Stimulated activated CD4-positive, alpha-beta T cell treated with anti-CD3 and anti-CD28 coated beads, Interleukin-4, amount 100 ng/mL, for 24 hours (primary cell): ENCODE measurements around the gene PGPEP1.

Experiments used
- DNase-seq: peaks from one replicate; pipeline ENCODE4 v3.0.0-alpha.2; 2020

PGPEP1 gene, protein sequence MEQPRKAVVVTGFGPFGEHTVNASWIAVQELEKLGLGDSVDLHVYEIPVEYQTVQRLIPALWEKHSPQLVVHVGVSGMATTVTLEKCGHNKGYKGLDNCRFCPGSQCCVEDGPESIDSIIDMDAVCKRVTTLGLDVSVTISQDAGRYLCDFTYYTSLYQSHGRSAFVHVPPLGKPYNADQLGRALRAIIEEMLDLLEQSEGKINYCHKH

DNA sequence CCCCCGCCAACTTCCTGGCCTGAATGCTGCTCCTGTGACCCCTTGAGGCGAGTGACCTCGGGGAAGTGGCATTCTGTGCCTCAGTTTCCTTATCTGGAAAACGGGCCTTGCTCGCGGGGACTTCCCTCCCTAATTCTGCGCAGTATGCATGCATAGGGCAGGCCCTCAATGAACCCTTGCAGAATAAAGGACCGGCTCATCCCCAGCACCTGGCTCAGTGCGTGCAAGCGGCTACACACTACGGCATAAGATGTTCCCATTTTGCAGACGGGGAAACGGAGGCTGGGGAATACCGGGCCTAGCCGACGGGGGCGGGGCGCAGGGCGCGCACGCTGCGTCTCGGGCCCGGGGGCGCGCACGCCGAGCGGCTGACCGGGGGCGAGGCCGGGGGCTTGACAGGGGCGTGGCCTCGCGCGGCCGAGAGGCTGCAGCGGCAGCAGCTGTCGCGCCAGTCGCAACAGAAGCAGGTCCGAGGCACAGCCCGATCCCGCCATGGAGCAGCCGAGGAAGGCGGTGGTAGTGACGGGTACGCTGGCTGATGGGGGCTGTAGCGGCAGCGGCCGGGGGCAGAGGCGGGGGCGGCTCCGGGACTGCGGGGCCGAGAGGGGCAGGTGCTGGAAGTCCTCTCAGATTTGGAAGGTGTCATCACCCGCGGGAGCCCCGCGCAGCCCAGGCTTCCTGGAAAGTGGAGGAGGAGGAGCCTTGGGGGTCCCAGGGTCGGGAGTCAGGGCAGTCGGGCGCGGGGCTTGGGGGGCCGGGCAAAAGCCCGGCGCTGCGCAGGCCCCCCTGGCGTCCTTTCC lies at the start of gene PGPEP1:
Gene PGPEP1, plus strand, starts transcription at position 409 of the 800 bp plus-strand sequence. Its CDS starts 84 bp downstream, at position 493.
- DNase-seq = peak; percentile 66

DNA sequence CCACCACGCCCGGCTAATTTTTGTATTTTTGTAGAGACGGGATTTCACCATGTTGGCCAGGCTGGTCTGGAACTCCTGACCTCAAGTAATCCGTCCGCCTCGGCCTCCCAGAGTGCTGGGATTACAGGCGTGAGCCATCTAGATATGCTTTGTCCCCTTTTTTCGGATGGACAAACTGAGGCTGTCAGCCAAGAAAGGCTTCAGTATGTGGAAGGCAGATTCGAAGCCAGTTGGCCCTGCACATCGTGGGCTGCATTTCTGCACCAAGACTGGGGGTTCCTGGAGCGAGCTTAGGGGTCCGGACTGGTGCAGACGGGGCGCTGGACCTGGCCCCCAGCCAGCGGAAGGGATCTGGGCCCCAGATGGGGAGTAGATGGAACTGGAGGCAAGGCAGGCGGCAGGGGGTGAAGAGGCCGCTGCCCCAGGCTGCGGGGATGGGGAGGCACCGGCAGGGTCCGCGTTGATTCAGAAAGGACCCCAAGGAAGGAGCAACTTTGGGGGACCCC lies 49.3 kb upstream of the PGPEP1 start:
- no peak for DNase-seq

DNA sequence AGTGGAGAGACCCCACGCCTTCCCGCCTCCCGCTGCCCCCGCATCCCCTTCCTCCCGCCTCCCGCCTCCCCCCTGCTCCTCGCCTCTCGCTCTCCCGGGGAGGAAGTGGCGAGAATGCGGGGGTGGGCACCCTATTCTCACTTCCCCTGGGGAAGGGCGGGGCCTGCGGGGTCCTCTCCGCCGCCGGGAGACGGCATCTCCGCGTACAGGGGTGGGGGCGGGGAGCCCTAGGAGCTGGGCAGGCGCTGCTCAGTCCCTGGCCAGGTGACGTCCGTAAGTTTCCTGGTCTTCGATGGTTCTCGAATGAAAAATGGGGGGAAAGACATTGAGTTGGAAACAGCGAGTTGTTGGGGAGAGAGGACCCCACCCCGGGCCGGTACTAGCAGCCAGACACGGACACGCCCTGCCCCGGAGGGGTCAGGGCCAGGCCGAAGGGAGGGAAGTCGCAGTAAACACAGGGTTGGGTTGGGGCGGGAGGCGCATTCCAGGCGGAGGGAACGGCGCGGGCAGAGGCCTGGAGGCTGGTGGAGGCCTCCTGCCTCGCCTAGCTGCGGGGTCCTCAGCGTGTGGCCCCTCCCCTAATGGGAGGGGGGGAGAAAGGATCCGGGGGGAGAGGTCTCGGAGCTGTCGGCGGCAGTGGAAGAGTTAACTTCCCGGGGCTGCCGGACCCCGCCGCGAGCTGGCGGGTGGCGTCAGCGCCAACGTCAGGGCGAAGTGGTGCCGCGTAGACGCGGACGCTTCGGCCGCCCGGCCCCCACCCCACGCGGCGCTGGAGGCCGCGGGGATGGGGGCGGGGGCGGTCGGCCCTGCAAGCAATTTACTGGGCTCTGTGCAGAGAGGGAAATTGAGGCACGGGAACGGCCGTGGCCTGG lies 48.6 kb upstream of the PGPEP1 start:
- peak; percentile 81 for DNase-seq

DNA sequence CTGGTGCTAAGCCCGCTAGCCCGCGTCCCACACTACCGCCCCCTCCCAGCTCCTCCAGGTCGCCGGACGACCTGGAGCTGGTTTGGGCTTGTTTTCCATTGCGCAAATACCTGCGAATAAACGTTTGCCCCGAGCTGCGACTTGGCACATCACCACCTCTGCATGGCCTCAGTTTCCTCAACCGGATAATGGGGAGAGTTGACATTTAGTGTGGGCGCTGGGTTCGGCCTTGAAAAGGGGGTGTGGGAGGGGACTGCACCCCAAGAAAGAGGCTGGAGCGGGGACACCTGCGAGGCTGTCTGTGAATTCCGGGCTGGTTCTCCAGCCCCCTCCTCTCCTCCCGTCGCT lies 48.0 kb upstream of the PGPEP1 start:
- no peak for DNase-seq

DNA sequence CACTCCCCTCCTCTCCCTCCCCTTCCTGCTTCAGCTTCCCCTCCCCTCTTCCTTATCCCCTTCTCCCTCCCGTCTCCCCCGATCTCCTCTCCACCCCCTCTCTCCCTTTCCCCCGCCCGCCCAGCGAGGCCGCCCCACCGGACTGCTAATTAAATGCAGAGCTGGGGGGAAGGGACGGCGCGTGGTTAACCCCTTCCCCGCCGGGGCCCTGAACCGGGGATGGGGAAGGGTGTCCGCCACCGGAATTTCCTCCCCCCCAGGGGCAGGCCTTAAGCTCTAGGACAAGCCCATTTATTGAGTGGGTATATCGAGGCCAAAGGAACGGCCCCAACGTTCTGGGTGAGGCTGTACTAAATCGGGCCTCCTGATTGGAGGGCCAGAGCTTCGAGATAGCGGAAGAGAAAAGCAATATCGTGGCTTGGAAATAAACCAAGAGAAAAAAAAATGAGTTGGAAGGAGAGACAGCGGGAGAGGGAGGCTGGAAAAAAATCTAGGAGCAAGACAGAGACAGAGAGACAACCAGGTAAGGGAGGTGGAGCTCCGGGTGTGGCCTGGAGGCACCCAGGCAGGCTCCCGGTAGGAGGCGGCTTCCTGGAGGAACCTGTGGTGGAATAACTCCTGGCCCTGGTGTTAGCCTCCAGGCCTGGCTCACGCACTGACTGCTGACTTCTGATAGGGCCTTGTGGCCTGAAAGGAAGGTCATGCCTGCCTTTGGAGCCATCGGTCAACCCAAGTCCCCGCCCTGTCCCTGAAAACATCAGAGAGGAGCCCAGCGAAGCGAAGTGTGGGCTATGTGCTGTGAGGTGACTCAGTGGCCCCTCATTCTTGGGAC lies 47.4 kb upstream of the PGPEP1 start:
- peak; percentile 54 for DNase-seq

DNA sequence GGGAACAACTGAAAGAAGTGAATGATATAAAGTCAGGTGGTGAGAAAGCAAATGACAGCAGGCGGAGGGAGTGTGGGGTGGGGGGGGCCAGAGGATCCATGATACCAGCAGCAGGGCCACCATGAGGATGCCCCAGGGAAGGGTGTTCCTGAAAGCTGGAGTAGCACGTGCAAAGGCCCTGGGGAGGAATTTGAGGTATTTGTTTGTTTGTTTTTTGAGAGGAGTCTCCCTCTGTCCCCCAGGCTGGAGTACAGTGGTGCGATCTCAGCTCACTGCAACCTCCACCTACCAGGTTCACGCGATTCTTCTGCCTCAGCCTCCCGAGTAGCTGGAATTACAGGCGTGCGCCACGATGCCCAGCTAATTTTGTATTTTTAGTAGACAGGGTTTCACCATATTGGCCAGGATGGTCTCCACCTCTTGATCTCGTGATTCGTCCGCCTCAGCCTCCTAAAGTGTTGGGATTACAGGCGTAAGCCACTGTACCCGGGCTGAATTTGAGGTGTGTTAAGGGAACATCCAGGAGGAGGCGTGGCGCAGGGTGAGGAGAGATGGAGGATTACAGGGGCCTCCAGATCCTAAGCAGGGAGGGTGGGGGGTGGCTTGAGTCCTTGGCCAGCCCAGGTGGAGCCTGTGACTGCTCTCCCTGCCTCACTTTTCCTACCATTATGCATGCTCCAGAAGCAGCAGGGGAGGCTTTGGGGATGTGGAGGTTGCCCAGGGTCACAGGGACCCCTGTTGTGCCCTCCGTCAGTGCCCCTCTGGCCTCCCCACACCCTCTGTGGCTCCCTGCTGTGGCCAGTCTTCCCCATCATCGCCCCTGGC lies 46.5 kb upstream of the PGPEP1 start:
- DNase-seq = no peak

DNA sequence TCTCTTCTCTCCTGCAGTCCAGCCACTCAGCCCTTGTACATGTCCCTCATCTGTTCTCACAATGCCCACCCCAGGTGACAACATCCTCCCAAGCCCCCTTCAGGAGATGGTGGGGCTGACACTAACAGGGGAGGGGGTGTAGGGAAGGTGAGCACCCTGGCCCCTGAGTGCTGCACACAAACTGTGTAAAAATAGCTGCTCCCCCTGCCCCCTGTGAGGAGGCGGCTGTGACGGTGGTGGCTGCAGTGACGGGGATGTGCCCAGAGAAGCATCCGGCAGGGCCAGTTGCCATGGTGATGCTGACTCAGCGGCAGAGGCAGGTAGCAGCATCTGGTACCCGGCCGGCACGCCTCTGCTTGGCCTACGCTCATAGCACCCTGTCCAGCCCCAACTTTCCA lies 45.9 kb upstream of the PGPEP1 start:
- peak; percentile 91 for DNase-seq

DNA sequence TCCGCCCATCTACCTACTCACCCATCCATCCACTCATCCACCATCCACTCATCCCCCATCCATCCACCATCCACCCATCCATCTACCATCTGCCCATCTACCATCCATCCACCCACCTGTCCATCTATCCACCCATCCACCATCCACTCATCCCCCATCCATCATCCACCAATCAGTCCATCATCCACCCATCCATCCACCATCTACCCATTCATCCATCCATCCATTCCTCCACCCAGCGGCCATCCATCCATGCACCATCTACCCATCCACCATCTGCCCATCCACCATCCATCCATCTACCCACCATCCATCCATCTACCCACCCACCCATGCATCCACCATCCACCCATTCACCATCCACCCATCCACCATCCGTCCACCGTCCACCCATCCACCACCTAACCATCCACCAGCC lies 45.4 kb upstream of the PGPEP1 start:
- DNase-seq = no peak

DNA sequence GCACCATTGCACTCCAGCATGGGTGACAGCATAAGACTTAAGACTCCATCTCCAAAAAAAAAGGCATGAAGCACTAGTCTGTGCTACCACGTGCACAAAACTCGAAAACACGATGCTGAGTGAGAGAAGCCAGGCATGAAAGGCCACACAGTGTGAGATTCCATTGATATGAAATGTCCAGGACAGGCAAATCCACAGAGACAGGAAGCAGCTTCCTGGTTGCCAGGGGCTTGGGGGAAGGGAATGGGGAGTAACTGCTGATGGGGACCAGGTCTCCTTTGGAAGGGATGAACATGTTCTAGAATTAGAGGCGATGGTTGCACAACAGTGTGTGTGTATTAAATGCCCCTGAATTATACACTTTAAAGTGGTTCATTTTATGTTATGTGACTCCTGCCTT lies 43.1 kb upstream of the PGPEP1 start:
- DNase-seq = no peak

DNA sequence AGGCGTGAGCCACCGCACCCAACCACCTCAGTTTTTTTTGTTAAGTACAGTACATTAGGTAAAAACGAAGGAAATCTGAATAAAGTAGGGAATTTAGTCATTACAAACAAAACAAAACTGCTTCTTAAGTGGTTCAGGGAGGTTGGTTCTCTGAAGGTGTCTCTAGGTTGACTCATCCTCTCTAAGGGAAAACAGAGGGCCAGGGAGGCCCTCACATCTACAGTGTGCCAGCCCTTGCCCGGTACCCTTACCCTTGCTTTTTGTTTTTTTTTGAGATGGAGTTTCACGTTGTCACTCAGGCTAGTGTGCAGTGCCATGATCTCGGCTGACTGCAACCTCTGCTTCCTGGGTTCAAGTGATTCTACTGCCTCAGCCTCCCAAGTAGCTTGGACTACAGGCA lies 41.8 kb upstream of the PGPEP1 start:
- DNase-seq = no peak

DNA sequence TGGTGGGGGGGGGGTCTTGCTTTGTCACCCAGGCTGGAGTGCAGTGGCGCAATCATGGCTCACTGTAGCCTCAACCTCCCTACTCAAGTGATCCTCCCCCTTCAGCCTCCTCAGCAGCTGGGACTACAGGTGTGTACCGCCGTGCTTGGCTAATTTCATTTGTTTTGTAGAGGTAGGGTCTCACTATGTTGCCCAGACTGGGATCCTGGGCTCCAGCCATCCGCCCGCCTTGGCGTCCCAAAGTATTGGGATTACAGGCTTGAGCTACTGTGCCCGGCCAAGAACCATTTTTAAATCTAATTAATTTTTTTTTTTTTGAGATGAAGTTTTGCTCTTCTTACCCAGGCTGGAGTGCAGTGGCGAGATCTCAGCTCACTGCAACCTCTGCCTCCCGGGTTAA lies 40.7 kb upstream of the PGPEP1 start:
- DNase-seq = no peak

DNA sequence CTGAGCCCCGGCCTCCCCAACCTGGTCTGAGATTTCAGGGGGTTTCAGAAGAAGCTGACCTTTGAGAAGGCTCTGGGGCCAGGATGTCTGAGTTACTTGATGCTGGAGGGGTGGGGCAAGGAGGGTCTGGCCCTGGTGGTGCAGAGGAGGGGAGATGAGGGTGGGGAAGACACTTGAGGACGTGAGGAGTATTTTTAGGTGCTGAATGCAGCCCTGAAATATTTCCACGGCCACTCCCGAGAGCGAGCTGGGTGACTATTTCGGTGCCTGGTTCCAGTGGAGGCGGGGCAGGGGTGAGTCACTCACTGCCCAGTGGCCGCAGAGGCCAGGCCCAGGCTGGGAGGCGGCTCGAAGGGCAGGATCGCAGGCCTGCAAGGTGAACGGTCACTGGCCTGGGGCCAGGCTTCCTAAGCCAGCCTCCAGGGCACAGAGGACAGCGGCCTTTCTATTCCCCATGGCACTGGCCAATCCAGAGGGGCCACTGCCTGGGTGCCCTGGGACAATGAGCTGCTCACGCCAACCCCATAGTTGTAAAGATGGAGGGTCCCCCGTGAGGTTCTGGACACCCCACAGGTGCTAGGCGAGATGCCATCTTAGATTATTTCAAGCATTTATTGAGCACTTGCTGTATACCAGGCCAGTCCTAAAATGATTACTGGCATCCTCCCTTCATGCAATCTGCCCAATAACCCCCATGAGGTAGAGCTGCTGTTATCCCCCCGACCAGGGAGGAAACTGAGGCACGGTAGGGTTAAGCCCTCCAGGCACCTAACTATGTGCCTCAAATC lies 39.3 kb upstream of the PGPEP1 start:
- DNase-seq = no peak

DNA sequence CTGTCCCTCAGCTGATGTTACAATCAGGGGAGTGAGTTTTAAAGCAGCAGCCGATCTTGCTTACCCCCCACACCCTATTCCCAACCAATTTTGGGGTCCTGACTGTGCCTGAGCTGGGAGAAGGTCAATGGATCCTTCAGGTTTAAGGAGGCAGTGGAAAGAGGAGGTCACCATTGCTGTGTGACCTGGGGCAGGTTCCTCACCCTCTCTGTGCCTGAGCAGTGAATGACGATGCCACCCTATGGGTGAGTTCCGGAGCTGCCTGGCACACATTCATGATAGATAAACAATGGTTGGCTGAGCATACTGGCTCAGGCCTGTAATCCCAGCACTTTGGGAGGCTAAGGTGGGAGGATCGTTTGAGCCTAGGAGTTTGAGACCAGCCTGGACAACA lies 38.7 kb upstream of the PGPEP1 start:
- DNase-seq = no peak

DNA sequence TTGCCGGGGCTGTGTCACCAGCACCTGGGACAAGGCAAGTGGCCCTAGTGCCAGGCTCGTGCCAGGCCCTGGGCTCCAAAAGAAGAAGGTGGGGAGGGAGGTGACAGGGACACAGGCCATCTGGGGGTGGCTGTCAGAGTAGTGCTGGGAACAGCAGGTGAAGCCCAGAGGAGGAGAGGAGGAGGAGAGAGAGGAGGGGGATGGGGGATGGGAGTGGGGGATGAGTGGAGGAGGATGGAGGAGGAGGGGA lies 36.3 kb upstream of the PGPEP1 start:
- DNase-seq = no peak

DNA sequence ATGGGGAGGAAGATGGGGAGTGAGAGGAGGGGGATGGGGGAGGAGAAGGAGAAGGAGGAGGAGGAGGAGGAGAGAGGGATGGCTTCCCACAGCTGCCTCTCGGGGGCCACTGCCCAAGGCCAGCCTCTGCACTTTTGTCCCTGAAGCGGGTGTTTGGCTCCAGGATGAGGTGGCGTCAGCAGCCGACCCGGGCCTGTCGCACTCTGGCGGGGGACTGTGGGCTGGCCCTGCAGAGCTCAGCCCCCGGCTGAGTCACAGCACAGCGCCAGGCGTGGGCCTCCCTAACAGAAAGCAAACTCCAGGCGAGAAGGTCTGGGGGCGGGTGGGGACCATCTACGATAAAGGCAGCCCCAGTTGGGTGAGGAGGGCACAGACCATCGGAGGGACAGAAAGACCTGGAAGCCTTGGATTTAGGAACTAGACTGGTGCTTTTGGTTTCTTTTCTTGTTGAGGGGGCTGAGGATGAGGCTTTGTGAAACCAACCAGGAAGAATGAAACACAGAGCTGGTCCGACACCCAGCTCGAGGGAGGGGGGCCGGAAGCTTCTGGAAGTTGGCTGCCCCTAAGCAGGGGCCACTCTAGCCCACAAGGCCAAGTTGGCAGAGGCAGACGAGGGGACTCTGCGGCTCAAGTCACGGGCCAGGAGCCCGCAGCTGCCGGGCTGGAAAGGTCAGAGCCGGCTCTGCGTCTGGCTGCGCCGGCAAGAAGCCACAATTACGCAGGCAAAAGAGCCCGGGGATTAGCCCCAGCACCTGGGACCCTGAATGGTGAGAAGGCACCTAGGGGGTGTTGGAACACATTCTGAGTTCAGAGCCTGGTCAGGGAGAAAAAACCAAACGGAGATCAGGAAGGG lies 35.7 kb upstream of the PGPEP1 start:
- DNase-seq = peak; percentile 86

DNA sequence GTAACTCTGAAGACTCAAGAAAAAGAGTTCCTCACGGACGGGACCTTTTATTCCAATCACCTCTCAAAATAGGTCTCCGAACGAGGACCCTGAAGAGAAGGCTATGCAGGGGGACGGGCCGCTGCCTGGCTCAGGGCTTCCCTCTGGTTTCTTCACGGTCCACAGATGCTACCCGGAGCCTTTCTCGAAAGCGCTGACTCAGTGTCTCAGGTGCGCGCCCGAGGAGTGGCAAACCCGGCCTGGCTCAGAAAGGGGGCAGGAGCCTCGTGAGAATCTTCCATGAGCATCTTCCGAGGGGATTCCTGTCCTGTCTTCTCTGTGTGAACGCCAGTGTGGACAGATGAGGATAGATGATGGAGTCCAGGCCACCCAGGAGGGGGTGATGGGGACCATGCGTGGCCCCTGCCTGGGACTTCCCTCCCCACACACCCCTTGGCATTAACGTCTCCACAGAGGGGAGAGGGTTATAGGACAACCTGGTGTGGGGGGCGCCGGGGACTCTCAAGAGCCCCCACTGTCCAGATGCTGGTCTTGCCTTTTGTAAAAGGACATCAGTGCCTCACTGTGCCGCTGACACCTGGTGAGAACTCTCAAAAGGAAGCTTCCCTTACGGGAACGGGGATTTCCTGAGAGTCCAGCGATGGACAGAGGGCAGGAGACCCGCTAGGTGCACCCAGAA lies 34.0 kb upstream of the PGPEP1 start:
- no peak for DNase-seq

DNA sequence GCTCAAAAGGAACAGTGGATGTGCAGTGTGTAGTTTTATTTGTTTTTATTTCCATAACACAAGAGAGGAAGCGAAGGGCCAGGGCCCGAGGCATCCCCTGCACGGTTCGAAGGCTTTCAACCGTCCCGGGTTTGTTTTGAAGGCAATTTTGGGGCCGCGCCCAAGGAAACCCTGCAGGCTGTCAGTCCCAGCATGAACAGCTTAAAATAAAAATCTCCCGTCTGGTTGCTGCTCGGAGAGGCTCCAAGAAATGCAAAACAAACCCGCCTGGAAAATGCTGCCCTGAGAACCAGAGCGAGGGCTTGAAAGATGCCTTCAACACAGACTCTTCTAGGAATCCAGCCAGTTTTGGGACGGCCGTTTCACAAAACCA lies 33.5 kb upstream of the PGPEP1 start:
- DNase-seq = no peak

DNA sequence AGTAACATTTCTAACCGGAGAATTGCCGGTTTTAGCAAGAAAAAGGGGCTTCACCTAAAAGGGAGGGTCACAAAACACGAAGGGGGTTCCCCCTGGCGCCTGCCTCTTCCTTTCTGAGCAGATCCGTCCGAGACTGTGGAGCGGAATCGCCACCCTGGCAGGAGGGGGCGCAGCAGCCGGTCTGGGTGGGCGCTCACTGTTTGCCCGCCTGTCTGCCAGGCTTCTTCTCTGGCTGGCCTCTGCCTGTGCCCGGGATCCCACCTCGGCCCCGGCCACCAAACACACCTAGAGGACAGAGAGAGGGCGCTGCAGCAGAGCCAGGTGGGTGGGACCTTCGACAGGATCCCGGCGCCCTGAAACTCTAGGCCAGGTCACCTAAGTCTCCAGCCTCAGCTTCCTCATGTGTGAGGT lies 33.1 kb upstream of the PGPEP1 start:
- DNase-seq = no peak
